Measurements from ENCODE around the gene ISG15.

DNA sequence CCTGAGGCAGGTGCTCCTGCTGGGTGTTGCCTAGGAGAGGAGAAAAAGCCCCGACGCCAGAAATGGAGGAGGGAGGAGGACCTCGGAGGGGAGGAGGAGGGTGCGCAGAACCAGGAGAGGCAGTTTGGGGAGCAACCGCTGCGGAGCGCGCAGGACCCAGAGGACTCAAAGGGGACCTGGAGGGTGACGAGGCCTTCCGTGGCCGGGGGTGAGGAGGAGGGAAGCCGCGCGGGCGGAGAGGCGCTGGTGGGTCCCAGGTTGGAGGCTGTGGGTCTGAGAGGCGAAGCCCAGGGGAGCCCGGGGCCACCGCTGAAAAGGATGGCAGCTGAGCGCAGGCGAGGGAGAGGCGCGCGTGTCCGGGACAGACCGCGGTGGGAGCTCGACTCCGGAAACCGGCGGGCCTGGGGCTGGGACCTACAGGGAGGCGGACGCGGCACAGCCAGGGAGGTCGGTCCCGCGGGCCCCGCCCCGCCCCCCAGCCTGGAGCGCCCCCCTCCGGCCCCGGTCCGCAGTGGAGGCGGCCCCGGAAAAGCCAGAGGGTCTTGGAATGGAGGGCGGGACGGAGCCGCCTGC lies 45.7 kb downstream of the ISG15 start:
- TF ChIP-seq SP1 (IDR thresholded peaks at IDR 0.05) (no peak), BHLHE40 (IDR thresholded peaks at IDR 0.05; ENCODE audit: borderline replicate concordance) (no peak), ELF4 (IDR thresholded peaks at IDR 0.05) (no peak), TARDBP (IDR thresholded peaks at IDR 0.05) (no peak), L3MBTL2 (conservative IDR thresholded peaks at IDR 0.05) (no peak), SUZ12 (IDR thresholded peaks at IDR 0.05) (no peak), FOXA1 (IDR thresholded peaks at IDR 0.05) (no peak)

Data from HEK293T (cell line).